NT2/D1 (cell line): ENCODE results near the gene TPRX1.

ENCODE experiments used
- YY1 ChIP-seq: IDR thresholded peaks from 2 replicates; pipeline ENCODE4 v1.6.1; 2011; ENCODE audit not compliant: insufficient read length, insufficient read depth
- ZNF274 ChIP-seq: IDR thresholded peaks from 2 replicates; pipeline ENCODE4 v1.6.1; 2011; ENCODE audit warnings: mild to moderate bottlenecking, low read depth, low read length

- TF ChIP-seq YY1 (no peak), ZNF274 (no peak)
Measured at GRCh38 chr19:47765523-47766358, 38.6 kb downstream of the TPRX1 start.
